Lung (tissue), 12 donors: ENCODE results near the gene SLC38A10. TPM values are rescaled to one million over a fixed set of nuclear protein-coding genes. Genes with fewer than 3 reads are reported as not detected.
A peak's percentile ranks its signal among the peaks of the same experiment; 100 is the strongest.

ENCODE experiments used
- ATAC-seq: fragments of 200-7000 bp; cut with Tn5 transposase; one replicate; pipeline ENCODE4 v1.9.1; 2020; ENCODE audit warnings: moderate number of reproducible peaks; ENCODE audit not compliant: insufficient read depth, low FRiP score
- DNase-seq, 3 donors: peaks; one replicate each; pipeline ENCODE4 v3.0.0-alpha.2; 2013 to 2017
- H3K27ac ChIP-seq, 2 donors: one replicate each; pipeline ENCODE4 v1.5.1; 2013; ENCODE audit warnings: mild to moderate bottlenecking in 2 of 2, moderate library complexity in 2 of 2, control low read depth in 1 of 2, inconsistent platforms in 1 of 2, low read depth in 1 of 2, low read length in 1 of 2
- H3K27me3 ChIP-seq, 3 donors: one replicate each; pipeline ENCODE4 v1.5.1; 2013; ENCODE audit warnings: low read length in 2 of 3; ENCODE audit not compliant: control insufficient read depth in 3 of 3, insufficient read depth in 3 of 3
- H3K36me3 ChIP-seq, 4 donors: one replicate each; pipeline ENCODE4 v1.5.1; 2013; ENCODE audit warnings: low read length in 4 of 4, mild to moderate bottlenecking in 1 of 4, moderate library complexity in 1 of 4; ENCODE audit not compliant: control insufficient read depth in 4 of 4, insufficient read depth in 4 of 4
- H3K4me1 ChIP-seq, 5 donors: one replicate each; pipeline ENCODE4 v1.5.1; 2013; ENCODE audit warnings: low read length in 5 of 5, mild to moderate bottlenecking in 2 of 5, moderate library complexity in 1 of 5; ENCODE audit not compliant: control insufficient read depth in 5 of 5, insufficient read depth in 5 of 5
- H3K4me3 ChIP-seq: one replicate; pipeline ENCODE4 v1.5.1; 2013; ENCODE audit warnings: mild to moderate bottlenecking, control low read depth, moderate library complexity
- H3K9ac ChIP-seq, 2 donors: one replicate each; pipeline ENCODE4 v1.5.1; 2013; ENCODE audit warnings: low read length in 2 of 2, control low read depth in 1 of 2; ENCODE audit not compliant: insufficient read depth in 1 of 2
- H3K9me3 ChIP-seq, 4 donors: one replicate each; pipeline ENCODE4 v1.5.1; 2013; ENCODE audit warnings: low read length in 3 of 4, mild to moderate bottlenecking in 1 of 4, moderate library complexity in 1 of 4; ENCODE audit not compliant: control insufficient read depth in 4 of 4, insufficient read depth in 3 of 4
- WGBS, 2 donors: extraction: QIAGEN DNeasy Blood & Tissue Kit; methylation state at CpG; one replicate each; pipeline ENCODE4 v1.1.7; 2013; 5-methylcytosine and 5-hydroxymethylcytosine counted together
- polyA plus RNA-seq, 2 donors: library from polyadenylated mRNA; stranded (reverse); fragments of 200-250 nt; gene quantifications; one replicate each; pipeline ENCODE4 v1.2.1, GENCODE V29; 2013
- total RNA-seq, 2 donors: library from RNA; depleted of rRNA in 1 of 2; stranded (reverse); fragments of >200 nt in 1 of 2; gene quantifications; one replicate each; pipeline ENCODE4 v1.2.1, GENCODE V29; 2014 to 2021
- TF ChIP-seq, protein P1 (sequence below): IDR thresholded peaks from 2 replicates; pipeline ENCODE4 v1.5.1; 2012; ENCODE audit warnings: mild to moderate bottlenecking; ENCODE audit errors: control extremely low read depth, extremely low read depth
- donor health status: control.
- donor health status: control.
- donor health status: Bipolar disorder and iron deficiency.
- donor health status: healthy.
- donor health status: DM: yes; HTN: yes; CAD: no.

The SLC38A10 gene
- total and polyA plus RNA-seq, 4 donors, result 56.0 to 127 (median 82.4) TPM

- no peak for DNase-seq
- 74 to 82% methylated on average over 12 of the region's 12 CpGs for WGBS, 2 donors
- H3K27ac ChIP-seq, result peak overlapping the region in 1 of 2 donors; percentile 12
- H3K4me3 ChIP-seq, result no peak overlapping the region
- H3K27me3 ChIP-seq, result no peaks in the 10 kb centered on the region
- no peak for ATAC-seq
- TF ChIP-seq, protein P1, sequence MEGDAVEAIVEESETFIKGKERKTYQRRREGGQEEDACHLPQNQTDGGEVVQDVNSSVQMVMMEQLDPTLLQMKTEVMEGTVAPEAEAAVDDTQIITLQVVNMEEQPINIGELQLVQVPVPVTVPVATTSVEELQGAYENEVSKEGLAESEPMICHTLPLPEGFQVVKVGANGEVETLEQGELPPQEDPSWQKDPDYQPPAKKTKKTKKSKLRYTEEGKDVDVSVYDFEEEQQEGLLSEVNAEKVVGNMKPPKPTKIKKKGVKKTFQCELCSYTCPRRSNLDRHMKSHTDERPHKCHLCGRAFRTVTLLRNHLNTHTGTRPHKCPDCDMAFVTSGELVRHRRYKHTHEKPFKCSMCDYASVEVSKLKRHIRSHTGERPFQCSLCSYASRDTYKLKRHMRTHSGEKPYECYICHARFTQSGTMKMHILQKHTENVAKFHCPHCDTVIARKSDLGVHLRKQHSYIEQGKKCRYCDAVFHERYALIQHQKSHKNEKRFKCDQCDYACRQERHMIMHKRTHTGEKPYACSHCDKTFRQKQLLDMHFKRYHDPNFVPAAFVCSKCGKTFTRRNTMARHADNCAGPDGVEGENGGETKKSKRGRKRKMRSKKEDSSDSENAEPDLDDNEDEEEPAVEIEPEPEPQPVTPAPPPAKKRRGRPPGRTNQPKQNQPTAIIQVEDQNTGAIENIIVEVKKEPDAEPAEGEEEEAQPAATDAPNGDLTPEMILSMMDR, result no peak
- H3K9me3 ChIP-seq, result no peaks in the 10 kb centered on the region
- H3K36me3 ChIP-seq, result peaks cover 0 to 12% (median 8%) of the 10 kb centered on the region in 4 donors
- H3K4me1 ChIP-seq, result peaks cover 0 to 18% (median 5%) of the 10 kb centered on the region in 5 donors
- H3K9ac ChIP-seq, result no peak overlapping the region
These were observed 2.7 kb downstream of the SLC38A10 start for GRCh38 chr17:81292450-81292849.

- H3K27ac ChIP-seq, result no peak overlapping the region
- H3K4me1 ChIP-seq, result peaks cover 0 to 21% (median 6%) of the 10 kb centered on the region in 5 donors
- DNase-seq, result peak; percentile 53 to 68 (median 68)
- no peaks in the 10 kb centered on the region for H3K9me3 ChIP-seq
- peaks cover 0 to 19% (median 11%) of the 10 kb centered on the region in 4 donors for H3K36me3 ChIP-seq
- H3K27me3 ChIP-seq, result no peaks in the 10 kb centered on the region
- H3K4me3 ChIP-seq, result no peak overlapping the region
- TF ChIP-seq, protein P1, result peak; percentile 47
- ATAC-seq, result no peak
- 35 to 40% methylated on average over 16 of the region's 16 CpGs for WGBS, 2 donors
- no peak overlapping the region for H3K9ac ChIP-seq
These were observed 3.4 kb downstream of the SLC38A10 start for GRCh38 chr17:81291662-81292061.

DNA sequence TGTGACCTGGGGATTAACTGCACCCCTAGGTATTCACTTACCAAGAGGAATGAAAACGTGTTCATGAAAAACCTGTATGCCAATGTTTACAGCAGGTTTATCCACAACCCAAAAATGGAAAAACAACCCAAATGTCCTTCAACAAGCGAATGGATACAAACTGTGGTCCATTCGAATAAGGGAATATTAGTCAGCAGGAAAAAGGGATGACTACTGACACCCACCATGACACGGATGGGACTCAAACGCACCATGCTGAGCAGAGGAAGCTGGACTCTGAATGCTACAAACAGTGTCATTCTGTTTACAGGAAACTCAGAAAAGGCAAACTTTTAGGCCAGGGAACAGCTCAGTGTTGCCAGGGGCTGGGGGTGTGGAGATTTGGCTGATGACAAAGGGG, 4.9 kb downstream of the SLC38A10 start:
- Histone ChIP-seq H3K9ac (no peak overlapping the region), H3K27ac (no peak overlapping the region), H3K27me3 (no peaks in the 10 kb centered on the region), H3K4me1 (peaks cover 0 to 22% (median 5%) of the 10 kb centered on the region in 5 donors), H3K4me3 (no peak overlapping the region), H3K9me3 (no peaks in the 10 kb centered on the region), H3K36me3 (peaks cover 0 to 19% (median 11%) of the 10 kb centered on the region in 4 donors)
- TF ChIP-seq, protein P1, result no peak
- 90% methylated on average over 5 of the region's 5 CpGs for whole genome bisulfite sequencing, 2 donors
- ATAC-seq (no peak), DNase-seq (no peak)

DNA sequence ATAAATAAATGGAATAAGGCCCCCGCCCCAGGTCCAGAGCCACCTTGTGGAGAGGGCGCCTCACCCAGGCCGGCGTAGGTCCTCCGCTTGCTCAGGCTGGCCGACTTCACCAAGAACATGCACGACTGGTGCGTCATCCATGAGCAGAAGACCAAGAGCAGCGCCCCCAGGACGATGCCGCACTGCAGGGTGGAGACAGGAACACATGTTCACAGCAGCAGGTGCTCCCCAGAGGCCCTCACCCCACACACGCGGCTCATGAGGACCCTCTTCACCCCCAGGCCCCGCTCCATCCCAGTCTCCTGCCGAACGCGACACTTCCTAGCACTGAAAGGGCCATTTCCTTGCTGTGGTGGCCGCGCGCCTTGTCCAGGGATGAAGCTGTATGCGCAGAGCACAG, 5.5 kb downstream of the SLC38A10 start:
- no peak for DNase-seq
- ATAC-seq, result no peak
- H3K27ac ChIP-seq, result no peak overlapping the region
- no peak overlapping the region for H3K4me3 ChIP-seq
- TF ChIP-seq, protein P1, result no peak
- WGBS, 2 donors, result 97% methylated on average over 21 of the region's 21 CpGs
- H3K27me3 ChIP-seq, result no peaks in the 10 kb centered on the region
- H3K9me3 ChIP-seq, result no peaks in the 10 kb centered on the region
- peaks cover 0 to 22% (median 5%) of the 10 kb centered on the region in 5 donors for H3K4me1 ChIP-seq
- H3K36me3 ChIP-seq, result peaks cover 0 to 19% (median 11%) of the 10 kb centered on the region in 4 donors
- no peak overlapping the region for H3K9ac ChIP-seq
